HG02938 (cell line): Measurements from ENCODE around the gene RFTN1.
A peak's percentile ranks its signal among the peaks of the same experiment; 100 is the strongest.

Experiments used
- ATAC-seq: cut with Tn5 transposase; IDR thresholded peaks from one replicate; pipeline ENCODE4 v1.9.1; 2021; ENCODE audit warnings: mild to moderate bottlenecking, moderate library complexity; ENCODE audit not compliant: unreplicated experiment

The RFTN1 gene

DNA sequence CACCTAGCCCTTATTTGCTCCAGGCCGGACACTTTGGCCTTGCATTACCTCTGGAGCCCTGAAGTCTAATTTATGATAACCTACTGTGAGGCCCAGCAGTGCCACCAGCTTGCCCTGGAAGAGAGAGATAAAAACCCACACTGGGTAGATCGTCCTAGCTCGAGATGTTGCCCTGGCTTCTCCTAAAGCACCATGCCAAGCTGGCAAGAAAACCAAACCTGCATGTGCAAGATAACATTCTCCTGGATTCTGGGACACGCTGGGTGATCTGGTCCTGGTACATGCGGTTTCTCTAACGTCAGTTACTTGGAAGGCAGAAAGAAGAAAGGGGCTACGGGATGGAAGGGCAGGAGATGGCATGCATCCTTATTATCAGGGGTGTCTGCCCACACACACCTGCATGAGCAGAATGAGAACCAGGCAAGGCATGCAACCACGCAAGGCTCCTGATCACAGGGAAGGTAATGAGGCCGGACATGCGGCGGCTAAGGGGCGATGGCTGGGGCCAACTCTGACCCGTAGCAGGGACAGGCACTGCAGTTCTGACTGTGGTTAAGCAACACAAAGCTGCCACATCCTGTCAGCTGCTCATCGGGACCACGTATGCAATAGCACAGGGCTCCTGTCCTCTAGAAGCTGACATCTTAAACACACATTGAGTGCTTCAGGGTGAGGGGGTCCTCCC lies 175.5 kb downstream of the RFTN1 start:
- ATAC-seq, result peak; percentile 74

DNA sequence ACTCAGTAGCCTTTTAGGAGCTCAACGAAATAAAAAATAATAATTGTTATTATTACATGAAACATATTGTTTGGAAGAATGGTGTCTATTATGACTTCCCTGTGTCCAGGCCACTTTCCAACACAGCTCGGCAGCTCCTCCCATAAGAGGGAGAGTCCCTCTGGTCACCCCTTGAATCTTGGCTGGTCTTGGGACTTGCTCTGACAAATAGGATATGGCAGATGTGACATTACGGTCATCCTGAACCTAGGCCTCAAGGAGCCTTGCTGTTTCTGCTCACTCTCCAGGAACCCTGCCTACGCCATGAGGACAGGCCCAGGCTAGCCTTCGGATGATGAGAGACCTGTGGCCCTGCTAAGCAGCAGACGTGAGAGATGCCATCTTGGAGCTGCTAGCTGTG lies 176.7 kb downstream of the RFTN1 start:
- no peak for ATAC-seq

DNA sequence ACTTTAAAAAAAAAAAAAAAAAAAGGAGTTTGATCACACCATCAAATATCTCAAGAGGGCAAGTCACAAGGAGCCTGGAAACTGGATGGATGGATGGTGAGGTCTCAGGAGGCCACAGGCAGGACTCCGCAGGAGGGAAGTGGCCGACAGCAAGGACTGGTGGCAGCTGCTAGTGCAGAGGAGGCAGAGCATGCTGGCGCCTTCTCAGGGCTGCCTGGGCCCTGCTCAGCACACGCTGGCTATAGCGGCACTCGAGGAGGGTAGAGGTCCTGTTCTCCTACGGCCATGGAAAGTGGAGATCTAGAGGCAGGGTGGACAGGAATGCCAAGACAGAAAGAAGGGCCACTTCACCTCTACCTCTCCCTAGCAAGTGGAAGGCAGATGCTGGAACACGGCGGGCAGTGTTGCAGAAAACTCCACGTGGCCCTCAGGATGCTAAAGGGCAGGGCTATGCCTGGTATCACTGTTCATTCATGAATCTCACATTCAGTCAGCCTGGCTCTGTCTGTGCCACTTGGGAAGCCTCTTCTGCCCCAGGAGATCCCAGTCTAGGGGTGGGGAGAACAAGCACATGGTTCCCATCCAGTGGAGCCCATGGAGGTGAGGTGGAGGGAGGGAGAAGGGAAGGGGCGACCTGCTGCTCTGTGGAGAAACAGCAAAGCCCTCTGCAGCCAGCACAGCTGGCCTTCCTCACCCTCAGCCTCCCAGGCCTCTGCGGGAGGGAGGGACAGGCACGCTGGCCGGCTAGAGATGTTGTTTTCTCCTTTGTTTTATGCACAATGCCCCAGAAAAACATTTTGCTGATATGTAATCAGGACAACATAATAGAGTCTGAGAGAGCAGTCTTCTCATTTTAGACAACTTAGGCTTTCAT lies 177.5 kb downstream of the RFTN1 start:
- no peak for ATAC-seq

DNA sequence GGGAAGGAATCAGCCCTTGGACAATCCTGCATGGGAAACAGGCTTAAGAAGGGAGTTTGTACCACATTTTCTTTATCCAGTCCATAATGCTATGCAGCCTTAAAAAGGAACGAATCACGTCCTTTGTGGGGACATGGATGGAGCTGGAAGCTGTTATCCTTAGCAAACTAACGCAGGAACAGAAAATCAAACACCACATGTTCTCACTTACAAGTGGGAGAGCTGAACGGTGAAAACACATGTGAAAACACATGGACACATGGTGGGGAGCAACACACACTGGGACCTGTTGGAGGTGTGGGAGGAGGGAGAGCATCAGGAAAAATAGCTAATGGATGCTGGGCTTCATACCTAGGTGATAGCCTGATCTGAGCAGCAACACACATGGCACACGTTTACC lies 178.2 kb downstream of the RFTN1 start:
- ATAC-seq, result no peak

DNA sequence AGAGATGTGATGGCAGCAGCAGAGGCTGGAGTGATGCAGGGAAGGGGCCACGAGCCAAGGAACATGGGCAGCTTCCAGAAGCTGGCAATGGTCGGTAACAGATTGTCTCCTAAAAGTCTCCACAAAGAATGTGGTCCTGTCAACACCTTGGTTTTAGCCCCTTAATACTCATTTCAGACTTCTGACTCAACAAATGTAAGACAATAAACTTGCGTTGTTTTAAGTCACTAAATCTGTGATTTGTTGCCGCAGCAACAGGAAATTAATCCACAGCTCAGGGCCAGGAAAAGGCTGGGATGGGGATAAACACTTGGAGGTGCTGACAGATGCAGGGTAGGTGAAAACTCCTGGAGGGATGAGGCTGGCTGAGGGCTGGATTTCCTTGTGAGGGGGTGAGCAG lies 178.6 kb downstream of the RFTN1 start:
- ATAC-seq, result no peak

DNA sequence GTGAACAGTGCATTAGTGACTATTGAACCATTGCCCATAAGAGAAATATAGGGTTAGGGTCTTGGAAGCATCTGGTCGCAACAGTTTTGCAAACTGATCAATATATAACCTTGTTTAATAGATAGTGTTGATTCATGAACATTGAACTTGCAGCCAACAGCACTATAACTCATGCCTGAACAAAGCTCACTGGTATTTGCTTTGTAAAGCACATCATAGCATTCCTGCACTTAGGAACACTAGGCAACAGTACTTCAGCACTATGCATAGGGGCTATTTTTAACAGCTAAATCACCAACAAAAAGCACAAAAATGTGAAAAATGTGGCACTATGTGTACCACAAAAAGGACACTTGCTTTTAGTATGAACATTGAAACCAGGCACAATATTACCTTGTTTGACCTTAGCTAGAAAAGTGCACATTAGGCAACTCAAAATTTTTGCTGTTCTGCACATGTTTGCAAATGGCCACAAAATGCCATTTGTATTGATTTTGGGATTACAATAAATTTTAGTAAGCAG lies 180.5 kb downstream of the RFTN1 start:
- ATAC-seq, result no peak

DNA sequence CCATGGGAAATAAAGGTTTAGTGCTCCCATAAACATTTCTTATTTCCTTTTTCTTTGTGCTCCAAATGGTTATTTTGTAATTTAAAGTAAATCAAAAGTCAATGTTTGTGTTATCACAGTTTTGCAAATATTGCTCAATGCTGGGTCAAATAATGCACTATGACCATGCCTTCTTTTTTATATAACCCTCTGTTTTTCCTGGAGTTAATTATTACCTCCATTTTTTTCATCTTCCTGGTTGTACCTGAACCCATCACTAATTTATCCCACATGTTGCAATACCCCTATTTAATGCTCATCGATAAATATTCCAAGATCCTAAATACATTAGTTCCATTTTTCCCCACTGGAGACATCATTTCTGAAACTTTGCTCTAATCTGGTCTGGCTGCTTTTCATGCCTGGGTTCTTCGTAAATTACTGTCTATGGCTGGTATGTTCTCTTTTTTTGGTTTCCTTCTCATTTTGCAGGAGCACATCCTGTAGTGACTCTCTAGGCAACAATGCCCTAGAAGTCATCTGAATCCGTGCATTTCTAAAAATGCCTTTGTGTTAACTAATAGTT lies 182.1 kb downstream of the RFTN1 start:
- no peak for ATAC-seq

DNA sequence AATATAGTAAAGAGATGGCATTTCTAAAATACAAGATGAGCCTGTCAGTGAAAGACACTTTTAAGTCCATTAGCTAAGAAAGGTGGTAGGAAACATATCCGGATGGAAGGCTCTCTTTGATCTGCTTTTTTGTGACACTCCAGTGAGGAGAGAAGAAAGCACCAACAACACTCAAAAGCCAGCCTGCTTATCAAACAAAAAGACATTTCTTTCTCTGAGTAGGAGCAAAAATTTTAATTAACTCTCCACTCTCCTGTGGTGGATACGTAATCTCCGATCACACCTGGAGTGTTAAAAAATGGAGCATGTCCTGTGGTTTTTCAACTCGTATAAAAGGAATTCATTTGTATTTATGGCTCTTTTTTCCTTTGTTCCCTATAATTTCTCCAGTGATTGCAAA lies 183.1 kb downstream of the RFTN1 start:
- ATAC-seq, result no peak

DNA sequence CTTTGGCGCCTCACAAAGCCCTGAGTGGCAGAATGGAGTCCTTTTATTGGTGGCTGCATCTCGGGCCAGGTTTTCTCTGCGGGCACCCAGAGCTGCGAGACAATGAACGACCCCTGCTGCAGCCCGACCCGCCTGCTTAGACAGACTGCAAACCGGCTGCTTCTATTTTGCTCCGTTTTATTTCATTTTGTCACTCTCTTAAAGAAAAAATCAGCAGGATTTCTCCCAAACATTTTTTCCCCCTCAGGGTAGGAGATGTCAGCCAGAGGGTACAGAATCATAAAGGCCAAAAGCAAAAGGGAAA lies 183.7 kb downstream of the RFTN1 start:
- no peak for ATAC-seq

DNA sequence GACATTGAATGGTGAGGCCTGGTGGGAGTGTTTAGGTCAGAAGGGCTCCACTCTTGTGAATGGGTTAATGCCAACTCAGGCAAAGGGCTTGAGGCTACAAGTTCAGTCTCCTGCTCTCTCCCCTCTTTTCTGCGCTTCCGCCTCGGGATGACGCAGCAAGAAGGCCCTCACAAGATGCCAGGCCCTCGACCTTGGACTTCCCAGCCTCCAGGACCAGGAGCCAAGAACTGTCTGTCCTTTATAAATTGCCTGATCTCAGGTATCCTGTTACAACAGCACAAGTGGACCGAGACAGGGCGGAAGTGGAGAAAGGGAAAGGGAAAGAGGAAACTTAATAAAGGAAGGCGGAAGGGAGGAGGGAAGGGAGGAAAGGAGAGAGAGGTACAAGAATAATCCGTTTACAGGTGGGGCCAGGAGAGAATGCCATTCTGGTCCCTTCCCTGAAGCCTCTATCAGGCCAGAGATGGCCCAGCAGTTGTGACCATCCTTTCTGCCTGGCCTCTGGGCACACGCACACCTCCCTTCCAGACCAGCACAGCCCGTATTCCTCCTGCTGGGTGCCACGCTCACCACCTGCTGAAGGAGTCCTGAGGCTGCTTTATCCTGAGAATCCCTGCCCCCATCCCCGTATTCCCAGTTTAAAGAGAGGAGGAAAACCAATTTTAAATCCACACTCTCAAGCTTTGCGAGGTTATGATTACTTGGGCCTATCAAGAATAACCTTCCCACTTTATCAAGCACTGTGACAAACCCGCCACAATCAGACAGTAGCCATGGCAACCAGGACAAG lies 184.3 kb downstream of the RFTN1 start:
- no peak for ATAC-seq

DNA sequence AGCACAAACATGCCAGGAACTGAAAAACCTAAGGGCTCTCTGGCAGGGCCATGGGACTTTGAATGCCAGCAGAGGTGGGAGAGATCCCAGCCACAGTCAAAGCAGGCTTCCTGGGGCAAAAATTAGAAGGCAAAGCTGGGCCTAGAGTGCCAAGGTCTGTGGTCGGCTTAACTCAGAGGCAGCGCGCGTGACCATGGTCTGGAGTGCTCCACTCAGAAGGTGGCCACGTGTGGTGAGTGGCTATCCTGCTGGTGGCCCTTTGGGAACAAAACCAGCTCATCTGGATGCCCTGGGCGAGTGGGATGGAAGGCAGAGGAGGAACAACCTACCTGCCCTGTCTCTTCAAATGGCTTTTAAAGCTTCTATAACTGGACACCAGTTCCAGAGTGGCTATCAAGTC lies 185.4 kb downstream of the RFTN1 start:
- ATAC-seq, result no peak

DNA sequence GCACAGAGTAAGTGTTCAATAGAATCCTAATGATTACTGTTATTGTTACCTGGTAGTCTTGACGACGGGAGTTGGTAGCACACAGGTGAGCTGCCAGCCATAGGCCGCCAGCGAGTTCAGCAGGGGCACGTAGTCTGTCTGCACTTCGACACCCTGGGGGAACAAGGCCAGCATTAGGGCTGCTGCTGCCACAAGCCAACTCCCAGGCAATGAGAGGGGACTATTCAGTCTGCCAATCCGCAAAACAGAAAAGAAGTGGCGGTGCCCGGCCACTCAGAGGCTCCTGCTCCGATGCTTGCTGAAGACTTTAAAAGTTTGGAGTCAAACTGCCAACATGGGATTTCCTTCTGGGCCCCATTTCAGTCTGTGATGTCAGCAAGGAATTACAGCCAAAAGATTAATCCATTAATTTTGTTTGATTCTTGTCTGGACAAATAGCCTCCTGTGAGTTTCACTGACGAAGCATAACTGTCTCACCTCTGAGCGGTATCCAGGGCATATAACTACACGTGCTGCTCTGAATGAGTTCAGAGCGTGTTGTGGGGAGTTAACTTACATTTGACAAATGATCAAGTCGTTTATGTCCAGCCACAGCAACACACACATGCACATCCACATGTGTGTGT lies 186.7 kb downstream of the RFTN1 start:
- ATAC-seq, result no peak

DNA sequence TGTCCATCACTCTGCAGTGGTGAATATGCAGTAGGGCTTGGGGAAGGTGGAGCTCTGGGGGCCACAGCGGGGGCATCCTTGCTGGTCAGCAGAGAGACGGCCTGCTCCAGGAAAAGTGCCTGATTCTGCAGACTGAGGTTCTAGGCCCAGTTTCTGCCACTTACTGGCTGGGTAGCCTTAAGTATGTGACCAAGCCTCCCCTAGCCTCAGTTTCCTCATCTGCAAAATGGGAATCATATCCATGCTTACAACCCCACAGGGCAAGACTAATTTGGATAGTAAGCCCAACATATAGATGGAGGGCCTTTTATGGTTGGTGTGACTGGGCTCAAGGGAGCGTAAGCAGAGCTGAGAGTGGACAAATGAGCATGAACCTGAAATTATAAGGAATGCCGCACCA lies 187.6 kb downstream of the RFTN1 start:
- ATAC-seq, result no peak

DNA sequence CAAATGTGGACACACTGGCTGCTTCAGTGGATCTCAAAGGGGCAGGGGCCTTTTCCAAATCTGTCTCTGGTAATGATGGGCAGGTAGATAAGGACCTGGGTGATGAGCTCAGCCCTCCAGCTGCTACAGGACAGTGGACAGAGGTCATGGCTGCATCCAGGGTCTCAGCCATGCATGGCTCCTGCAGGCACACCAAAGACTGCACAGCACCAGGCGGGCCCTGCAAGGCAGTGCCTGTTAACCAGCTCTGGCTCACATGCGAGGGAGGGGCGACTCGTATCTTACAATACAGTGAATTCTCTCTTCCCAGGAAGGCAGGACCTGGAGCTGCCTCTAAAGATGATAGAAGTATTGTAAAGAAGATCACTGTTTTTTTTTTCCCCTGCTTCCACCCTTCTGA lies 189.8 kb downstream of the RFTN1 start:
- no peak for ATAC-seq

DNA sequence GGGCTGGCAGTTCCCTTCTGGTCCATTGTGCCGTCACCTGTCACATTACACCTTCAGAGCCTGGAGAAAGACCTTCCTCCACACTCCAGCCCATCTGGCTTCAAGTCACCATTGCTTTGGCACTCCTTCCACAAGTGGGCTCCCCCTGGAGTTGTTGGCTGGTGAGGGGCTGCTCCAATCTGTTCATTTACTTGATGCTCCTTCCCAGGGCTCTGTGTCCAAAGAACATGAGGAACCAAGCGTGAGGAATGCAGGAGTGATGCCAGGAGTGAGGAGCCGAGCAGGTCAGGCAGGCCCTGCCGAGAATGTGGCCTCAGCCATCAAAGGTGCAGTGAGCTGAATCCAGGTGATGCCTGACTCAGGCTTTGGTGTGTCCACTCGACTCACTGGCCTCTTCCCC lies 191.3 kb downstream of the RFTN1 start:
- ATAC-seq, result no peak

DNA sequence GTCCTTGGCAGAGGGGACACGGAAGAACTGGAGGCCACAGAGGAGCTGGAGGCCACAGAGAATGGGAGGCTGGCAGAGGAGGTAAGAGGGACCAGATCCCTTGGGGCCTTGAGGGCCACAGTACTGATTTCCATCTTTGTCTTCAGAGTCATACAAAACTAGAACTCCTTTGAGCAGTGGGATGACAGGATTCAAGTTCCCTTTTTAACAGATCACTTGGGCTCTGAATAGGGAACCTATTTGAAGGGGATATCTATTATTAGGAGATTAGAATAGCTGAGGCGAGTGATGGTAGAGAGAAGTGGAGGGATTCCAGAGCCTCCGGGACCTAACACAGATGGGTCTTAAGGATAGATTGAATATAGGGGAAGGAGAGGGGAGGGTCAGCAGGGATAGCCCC lies 192.8 kb downstream of the RFTN1 start:
- ATAC-seq, result no peak

DNA sequence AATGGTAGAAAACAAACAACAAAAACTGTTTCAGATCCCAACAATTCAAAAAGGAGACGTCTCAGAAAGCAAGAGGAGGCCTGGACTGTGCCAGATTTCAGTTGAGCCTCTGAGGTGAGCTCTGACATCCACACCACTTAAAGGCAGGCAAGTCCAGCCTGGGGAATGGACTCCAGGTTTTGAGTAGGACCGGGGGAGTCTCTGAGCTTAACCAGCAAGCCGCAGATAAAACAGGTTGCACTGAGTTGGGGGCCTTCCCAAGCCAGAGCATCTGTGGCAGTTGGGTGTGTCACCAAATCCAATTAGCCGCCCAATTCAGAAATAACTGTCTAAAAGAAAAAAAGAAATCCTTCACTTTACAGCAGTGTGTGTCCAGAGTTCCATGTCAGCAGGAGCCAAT lies 193.8 kb downstream of the RFTN1 start:
- no peak for ATAC-seq

DNA sequence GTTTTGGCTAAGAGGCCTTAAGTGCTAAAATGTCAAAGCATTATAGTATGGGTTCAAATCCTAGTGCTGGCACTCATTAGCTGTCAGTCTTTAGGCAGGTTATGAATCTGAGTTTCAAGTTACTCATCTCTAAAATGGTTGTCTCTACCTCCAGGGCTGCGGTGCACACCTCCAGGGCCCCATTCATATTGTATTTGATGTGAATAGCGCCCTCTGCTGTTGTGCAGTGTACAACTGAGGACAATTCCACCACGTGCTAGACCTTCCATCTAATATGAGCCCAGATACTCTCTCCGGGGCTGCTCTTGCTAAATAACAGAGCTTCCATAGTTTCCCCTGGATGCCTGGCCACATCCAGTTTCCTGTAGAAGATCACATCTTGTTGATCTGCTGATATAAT lies 194.2 kb downstream of the RFTN1 start:
- ATAC-seq, result no peak

DNA sequence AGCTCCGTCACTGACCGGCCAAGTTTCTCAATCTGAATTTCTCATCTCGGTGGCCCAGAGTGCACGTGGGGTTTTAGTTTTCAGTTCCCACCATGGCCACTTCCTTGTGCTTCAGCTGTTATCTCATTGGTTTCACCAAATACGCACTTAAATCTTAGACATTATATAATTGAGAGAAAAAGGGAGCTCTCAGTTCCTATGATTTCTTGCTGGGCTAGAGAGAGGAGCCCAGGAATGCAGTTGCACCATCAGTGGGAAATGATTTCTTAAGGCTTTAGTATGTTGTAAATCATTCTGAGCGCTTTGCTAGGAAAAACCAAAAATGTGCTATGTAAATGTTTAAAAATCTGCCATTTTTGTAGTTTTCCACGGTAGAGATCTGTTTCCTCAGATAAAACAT lies 195.3 kb downstream of the RFTN1 start:
- ATAC-seq, result no peak

DNA sequence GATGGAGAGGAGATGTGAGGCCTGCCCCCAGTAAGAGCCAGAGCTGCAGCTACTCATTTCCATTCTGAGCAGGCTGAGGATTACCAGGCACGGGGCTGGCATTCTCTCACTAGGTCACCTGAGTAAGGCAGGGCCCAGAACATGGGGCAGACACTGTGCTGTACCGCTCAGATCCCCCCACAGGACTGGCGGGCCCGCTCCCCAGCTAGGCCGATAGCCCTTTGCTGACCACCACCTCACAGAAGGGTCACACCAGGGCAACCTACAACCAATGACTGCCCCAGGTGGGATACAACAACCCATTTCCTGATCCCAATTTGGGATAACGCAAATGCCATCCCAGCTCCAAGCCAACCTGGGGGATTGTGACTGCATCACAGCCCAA lies 195.9 kb downstream of the RFTN1 start:
- ATAC-seq, result no peak
